Measurements from ENCODE around the gene SPOP.
A peak's percentile ranks its signal among the peaks of the same experiment; 100 is the strongest.
"Not testable (repeated sequence)": the region's sequence is repeated elsewhere in the genome, so short reads cannot be mapped to it uniquely, and the experiment has no call there.

SPOP gene

GRCh38 chr17:49572226-49572625 lies 105.7 kb downstream of the SPOP start:
- FAIRE-seq (no peak), DNase-seq (ENCODE audit: insufficient read length, low spot score) (no peak)
- no peak for TF ChIP-seq CTCF (IDR thresholded peaks at IDR 0.05; ENCODE audit: insufficient read depth, missing control alignments)

GRCh38 chr17:49571764-49572163 lies 106.1 kb downstream of the SPOP start:
- FAIRE-seq (no peak), DNase-seq (ENCODE audit: insufficient read length, low spot score) (no peak)
- no peak for TF ChIP-seq CTCF (IDR thresholded peaks at IDR 0.05; ENCODE audit: insufficient read depth, missing control alignments)

- no peak for TF ChIP-seq CTCF (IDR thresholded peaks at IDR 0.05; ENCODE audit: insufficient read depth, missing control alignments)
- FAIRE-seq: no peak
- no peak for DNase-seq (ENCODE audit: insufficient read length, low spot score)
These were observed 106.6 kb downstream of the SPOP start for GRCh38 chr17:49571283-49571682.

GRCh38 chr17:49570540-49571242 lies 107.2 kb downstream of the SPOP start:
- TF ChIP-seq CTCF (IDR thresholded peaks at IDR 0.05; ENCODE audit: insufficient read depth, missing control alignments): no peak
- DNase-seq (ENCODE audit: insufficient read length, low spot score) (no peak), FAIRE-seq (no peak)

- FAIRE-seq; DNase-seq (ENCODE audit: insufficient read length, low spot score): not testable (repeated sequence)
These were observed 109.2 kb downstream of the SPOP start for GRCh38 chr17:49568695-49569047.

- FAIRE-seq (no peak), DNase-seq (ENCODE audit: insufficient read length, low spot score) (peak; percentile 49)
- TF ChIP-seq CTCF (IDR thresholded peaks at IDR 0.05; ENCODE audit: insufficient read depth, missing control alignments): peak; percentile 99
These were observed 109.8 kb downstream of the SPOP start for GRCh38 chr17:49567871-49568694.

GRCh38 chr17:49567104-49567521 lies 110.8 kb downstream of the SPOP start:
- no peak for TF ChIP-seq CTCF (IDR thresholded peaks at IDR 0.05; ENCODE audit: insufficient read depth, missing control alignments)
- DNase-seq (ENCODE audit: insufficient read length, low spot score) (no peak), FAIRE-seq (no peak)

Data from D721Med (cell line).